ENCODE results near the gene COX7A2. TPM values are rescaled to one million over a fixed set of nuclear protein-coding genes. Genes with fewer than 3 reads are reported as not detected.

Gene COX7A2
- total RNA-seq, 1 donor from 2014 or later, result 302 TPM

GRCh38 chr6:75220357-75220756, 23.2 kb downstream of the COX7A2 start:
- H3K4me1 Mint-ChIP-seq (ENCODE audit: low read depth), result peaks cover 14% of the 10 kb centered on the region
- TF ChIP-seq CTCF (IDR thresholded peaks at IDR 0.05), result no peak
- no peak overlapping the region for H3K4me3 Mint-ChIP-seq (ENCODE audit: unreplicated experiment)
- H3K36me3 Mint-ChIP-seq (ENCODE audit: low read depth), result no peaks in the 10 kb centered on the region
- H3K27ac Mint-ChIP-seq (ENCODE audit: unreplicated experiment), result no peak overlapping the region
- H3K9me3 Mint-ChIP-seq (ENCODE audit: low read depth), result no peaks in the 10 kb centered on the region
- DNase-seq (ENCODE audit: low spot score), result no peak
- H3K27me3 Mint-ChIP-seq (ENCODE audit: low read depth), result no peaks in the 10 kb centered on the region

- no peaks in the 10 kb centered on the region for H3K9me3 Mint-ChIP-seq (ENCODE audit: low read depth)
These were observed 24.3 kb downstream of the COX7A2 start for GRCh38 chr6:75219263-75219662.

GRCh38 chr6:75217193-75217592, 26.4 kb downstream of the COX7A2 start:
- Mint-ChIP-seq H3K9me3 (ENCODE audit: low read depth) (no peaks in the 10 kb centered on the region), H3K27me3 (ENCODE audit: low read depth) (no peaks in the 10 kb centered on the region), H3K4me3 (ENCODE audit: unreplicated experiment) (no peak overlapping the region), H3K27ac (ENCODE audit: unreplicated experiment) (no peak overlapping the region), H3K4me1 (ENCODE audit: low read depth) (peaks cover 16% of the 10 kb centered on the region), H3K36me3 (ENCODE audit: low read depth) (no peaks in the 10 kb centered on the region)
- TF ChIP-seq CTCF (IDR thresholded peaks at IDR 0.05), result no peak
- DNase-seq (ENCODE audit: low spot score), result no peak

More at GRCh38 chr6:75219263-75219662, 24.3 kb downstream of the COX7A2 start:
- no peak for DNase-seq (ENCODE audit: low spot score)
- H3K36me3 Mint-ChIP-seq (ENCODE audit: low read depth), result no peaks in the 10 kb centered on the region
- peaks cover 14% of the 10 kb centered on the region for H3K4me1 Mint-ChIP-seq (ENCODE audit: low read depth)
- no peak overlapping the region for H3K4me3 Mint-ChIP-seq (ENCODE audit: unreplicated experiment)
- TF ChIP-seq CTCF (IDR thresholded peaks at IDR 0.05), result no peak
- H3K27ac Mint-ChIP-seq (ENCODE audit: unreplicated experiment), result no peak overlapping the region
- H3K27me3 Mint-ChIP-seq (ENCODE audit: low read depth), result no peaks in the 10 kb centered on the region

GRCh38 chr6:75215291-75215690, 28.3 kb downstream of the COX7A2 start:
- Mint-ChIP-seq H3K27me3 (ENCODE audit: low read depth) (no peaks in the 10 kb centered on the region), H3K36me3 (ENCODE audit: low read depth) (no peaks in the 10 kb centered on the region), H3K9me3 (ENCODE audit: low read depth) (no peaks in the 10 kb centered on the region), H3K4me3 (ENCODE audit: unreplicated experiment) (no peak overlapping the region), H3K4me1 (ENCODE audit: low read depth) (peaks cover 31% of the 10 kb centered on the region), H3K27ac (ENCODE audit: unreplicated experiment) (no peak overlapping the region)
- no peak for DNase-seq (ENCODE audit: low spot score)
- TF ChIP-seq CTCF (IDR thresholded peaks at IDR 0.05), result no peak

GRCh38 chr6:75213732-75214131, 29.9 kb downstream of the COX7A2 start:
- Mint-ChIP-seq H3K27ac (ENCODE audit: unreplicated experiment) (no peak overlapping the region), H3K9me3 (ENCODE audit: low read depth) (no peaks in the 10 kb centered on the region), H3K27me3 (ENCODE audit: low read depth) (no peaks in the 10 kb centered on the region), H3K4me1 (ENCODE audit: low read depth) (peaks cover 37% of the 10 kb centered on the region), H3K36me3 (ENCODE audit: low read depth) (no peaks in the 10 kb centered on the region), H3K4me3 (ENCODE audit: unreplicated experiment) (no peak overlapping the region)
- DNase-seq (ENCODE audit: low spot score), result no peak
- TF ChIP-seq CTCF (IDR thresholded peaks at IDR 0.05), result no peak

All from chondrocyte (in vitro differentiated cells).